K562 (cell line): ENCODE measurements around the gene PRKACB. TPM values are rescaled to one million over a fixed set of nuclear protein-coding genes. Genes with fewer than 3 reads are reported as not detected.

ENCODE experiments used
- ATF6 ChIP-seq: sonication (generic); formaldehyde crosslinking; IDR thresholded peaks from 2 replicates; pipeline ENCODE4 v1.4.0; 2020; ENCODE audit warnings: mild to moderate bottlenecking, missing genetic modification reagents
- CCNT2 ChIP-seq: IDR thresholded peaks from 2 replicates; pipeline ENCODE4 v1.6.1; 2011; ENCODE audit warnings: borderline replicate concordance, low read depth, mild to moderate bottlenecking, moderate library complexity, mixed read lengths, low read length; ENCODE audit not compliant: insufficient read length; ENCODE audit errors: extremely low read depth
- CEBPB ChIP-seq: fragments of 450-650 bp; IDR thresholded peaks from 2 replicates; pipeline ENCODE4 v1.6.1; 2016; ENCODE audit warnings: missing genetic modification characterization, missing compliant biosample characterization
- CGGBP1 ChIP-seq: fragments of 250-450 bp; sonication (Bioruptor Pico); IDR thresholded peaks from 2 replicates; pipeline ENCODE4 v1.9.0; 2021; ENCODE audit warnings: mild to moderate bottlenecking
- DMBX1 ChIP-seq: fragments of 250-450 bp; sonication (Bioruptor Pico); IDR thresholded peaks from 2 replicates; pipeline ENCODE4 v1.8.0; 2022; ENCODE audit warnings: inconsistent platforms, mild to moderate bottlenecking, moderate library complexity, borderline replicate concordance
- FOXA3 ChIP-seq, 2 experiments: fragments of 450-650 bp in 1 of 2; sonication (generic) in 1 of 2; formaldehyde crosslinking; IDR thresholded peaks in 1 of 2; conservative IDR thresholded peaks in 1 of 2; 2 replicates each; pipeline versions ENCODE4 v1.4.0 to v1.8.0; 2020 to 2022; ENCODE audit warnings: mild to moderate bottlenecking in 2 of 2, missing genetic modification reagents in 1 of 2
- HCFC1 ChIP-seq: IDR thresholded peaks from 2 replicates; pipeline ENCODE4 v1.6.1; 2012; ENCODE audit warnings: low read depth, low read length, improper control_type of control experiment
- HDAC6 ChIP-seq: IDR thresholded peaks from 2 replicates; pipeline ENCODE4 v1.6.1; 2012; ENCODE audit warnings: low read depth, mild to moderate bottlenecking, control low read depth, inconsistent platforms, low read length, moderate library complexity
- KAT8 ChIP-seq: fragments of 450-650 bp; IDR thresholded peaks from 2 replicates; pipeline ENCODE4 v1.6.1; 2016; ENCODE audit warnings: low read depth, mild to moderate bottlenecking
- MBD1 ChIP-seq: fragments of 250-450 bp; sonication (Bioruptor Pico); IDR thresholded peaks from 2 replicates; pipeline ENCODE4 v1.8.0; 2022; ENCODE audit warnings: inconsistent platforms
- MCM3 ChIP-seq: fragments of 450-650 bp; IDR thresholded peaks from 2 replicates; pipeline ENCODE4 v1.6.1; 2016
- NFXL1 ChIP-seq: fragments of 450-650 bp; formaldehyde crosslinking; IDR thresholded peaks from 2 replicates; pipeline ENCODE4 v1.4.0; 2021; ENCODE audit warnings: mild to moderate bottlenecking
- NR2C1 ChIP-seq, 2 experiments: fragments of 450-650 bp; IDR thresholded peaks; 2 replicates each; pipeline ENCODE4 v1.6.1; 2017; ENCODE audit warnings: mild to moderate bottlenecking in 2 of 2, antibody characterized with exemption in 1 of 2, inconsistent platforms in 1 of 2, missing compliant biosample characterization in 1 of 2, missing genetic modification characterization in 1 of 2
- RBM22 ChIP-seq: fragments of 200-400 bp; formaldehyde crosslinking; IDR thresholded peaks from 2 replicates; pipeline ENCODE4 v1.6.1; 2018; ENCODE audit warnings: low read length, low read depth; ENCODE audit not compliant: poor library complexity, severe bottlenecking
- ZNF146 ChIP-seq: IDR thresholded peaks from one replicate; pipeline ENCODE4 v1.6.1; 2018; ENCODE audit warnings: missing compliant biosample characterization; ENCODE audit not compliant: unreplicated experiment
- ZNF23 ChIP-seq: fragments of 250-450 bp; sonication (Bioruptor Pico); IDR thresholded peaks from 2 replicates; pipeline ENCODE4 v1.4.0; 2020; ENCODE audit warnings: mild to moderate bottlenecking
- ZNF507 ChIP-seq: conservative IDR thresholded peaks from 2 replicates; pipeline ENCODE4 v1.6.1; 2017; ENCODE audit warnings: missing genetic modification characterization, missing compliant biosample characterization
- ZNF512 ChIP-seq: IDR thresholded peaks from 2 replicates; pipeline ENCODE4 v1.6.1; 2016; ENCODE audit warnings: missing genetic modification characterization, missing compliant biosample characterization
- polyA plus RNA-seq, 8 experiments: library from polyadenylated mRNA; depleted of rRNA in 4 of 8; stranded (reverse) in 5 of 8; unstranded in 3 of 8; fragments of >200 nt; fragmentation: Nextera tagmentation in 2 of 8; fragmentation: Illumina TruSeq in 1 of 8; extraction: Ambion mirVana in 2 of 8; extraction: Trizol in 1 of 8; gene quantifications; 2 replicates each; pipeline versions ENCODE4 v1.2.1 to v1.2.3, GENCODE V29; 2011 to 2014; ENCODE audit warnings: inconsistent platforms in 1 of 8, missing spikeins in 1 of 8
- total RNA-seq, 7 experiments: library from RNA; depleted of rRNA in 6 of 7; stranded (reverse); fragments of >200 nt in 6 of 7; fragmentation: Illumina TruSeq in 2 of 7; extraction: Trizol in 2 of 7; gene quantifications; 2 replicates each; pipeline versions ENCODE4 v1.2.1 to v1.2.3, GENCODE V29; 2011 to 2021; ENCODE audit warnings: low replicate concordance in 1 of 7

PRKACB gene
- total and polyA plus RNA-seq, 9 of the 15 experiments (the other 6 are each of a cell fraction or from before 2014, with no cell fraction given) = 1.1 to 5.2 (median 2.8) TPM

GRCh38 chr1:84103197-84103992 is 40.7 kb upstream of the PRKACB start (continued):
- TF ChIP-seq ATF6 (CRISPR knock-in tag) (no peak), CEBPB (tag) (0 out of 2 replicates have a peak, but pooled peaks have one; percentile 21), ZNF507 (tag) (no peak), MCM3 (no peak), HCFC1 (no peak), ZNF512 (no peak), NR2C1 (IDR thresholded peaks at IDR 0.05) (peak; percentile 70), NR2C1 (tag; IDR thresholded peaks at IDR 0.05) (peak; percentile 78), CGGBP1 (CRISPR knock-in tag) (no peak), HDAC6 (no peak), DMBX1 (CRISPR knock-in tag) (peak; percentile 87), MBD1 (CRISPR knock-in tag) (no peak), CCNT2 (no peak), KAT8 (no peak), RBM22 (no peak), NFXL1 (no peak), ZNF146 (CRISPR knock-in tag) (no peak), ZNF23 (CRISPR knock-in tag) (no peak), FOXA3 (CRISPR knock-in tag; conservative IDR thresholded peaks at IDR 0.05 in 1 of 2, IDR thresholded peaks at IDR 0.05 in 1 of 2) (no peak)
